H9 (cell line): ENCODE data around the gene DGKG. TPM values are rescaled to one million over a fixed set of nuclear protein-coding genes. Genes with fewer than 3 reads are reported as not detected.

Source experiments
- DNase-seq: peaks from one replicate; pipeline ENCODE4 v3.0.0-alpha.2; 2017
- H2AFZ ChIP-seq: one replicate; pipeline ENCODE4 v1.6.1; 2013; ENCODE audit warnings: mild to moderate bottlenecking, low read length, control low read depth, moderate library complexity
- H2AK5ac ChIP-seq: 2 replicates; pipeline ENCODE4 v1.6.1; 2013; ENCODE audit warnings: low read length, control low read depth, mixed read lengths; ENCODE audit not compliant: insufficient read length
- H2BK120ac ChIP-seq: one replicate; pipeline ENCODE4 v1.6.1; 2013; ENCODE audit warnings: low read depth, mild to moderate bottlenecking, low read length, control low read depth, inconsistent platforms; ENCODE audit not compliant: poor library complexity, severe bottlenecking
- H2BK12ac ChIP-seq: 2 replicates; pipeline ENCODE4 v1.6.1; 2013; ENCODE audit warnings: low read length, control low read depth, mixed read lengths, low read depth; ENCODE audit not compliant: insufficient read length
- H2BK15ac ChIP-seq: 2 replicates; pipeline ENCODE4 v1.6.1; 2013; ENCODE audit warnings: low read depth, low read length, control low read depth
- H2BK20ac ChIP-seq: one replicate; pipeline ENCODE4 v1.6.1; 2013; ENCODE audit warnings: low read depth, mild to moderate bottlenecking, low read length, control low read depth, inconsistent platforms; ENCODE audit not compliant: poor library complexity, severe bottlenecking
- H2BK5ac ChIP-seq: 2 replicates; pipeline ENCODE4 v1.6.1; 2013; ENCODE audit warnings: low read length, control low read depth, mixed read lengths; ENCODE audit not compliant: insufficient read length
- H3K14ac ChIP-seq: 2 replicates; pipeline ENCODE4 v1.6.1; 2013; ENCODE audit warnings: low read length, control low read depth; ENCODE audit not compliant: insufficient read depth
- H3K18ac ChIP-seq: 2 replicates; pipeline ENCODE4 v1.6.1; 2013; ENCODE audit warnings: low read depth, mild to moderate bottlenecking, mixed read lengths, low read length, control low read depth; ENCODE audit not compliant: insufficient read length
- H3K23ac ChIP-seq: 2 replicates; pipeline ENCODE4 v1.6.1; 2013; ENCODE audit warnings: low read length, control low read depth, mixed read lengths, low read depth; ENCODE audit not compliant: insufficient read length
- H3K23me2 ChIP-seq: 2 replicates; pipeline ENCODE4 v1.6.1; 2013; ENCODE audit warnings: low read depth, mild to moderate bottlenecking, mixed read lengths, low read length, control low read depth; ENCODE audit not compliant: insufficient read length, poor library complexity, severe bottlenecking
- H3K27ac ChIP-seq: 2 replicates; pipeline ENCODE4 v1.5.1; 2013; ENCODE audit warnings: low read length, control low read depth, mixed read lengths, low read depth; ENCODE audit not compliant: insufficient read length
- H3K27me3 ChIP-seq: 2 replicates; pipeline ENCODE4 v1.6.1; 2013; ENCODE audit warnings: low read length, control low read depth, inconsistent platforms; ENCODE audit not compliant: insufficient read depth
- H3K4ac ChIP-seq: 2 replicates; pipeline ENCODE4 v1.6.1; 2013; ENCODE audit warnings: low read depth, mild to moderate bottlenecking, control low read depth, inconsistent platforms, low read length, moderate library complexity
- H3K4me1 ChIP-seq: 2 replicates; pipeline ENCODE4 v1.6.1; 2013; ENCODE audit warnings: low read length, control low read depth, inconsistent platforms; ENCODE audit not compliant: insufficient read depth
- H3K4me2 ChIP-seq: 2 replicates; pipeline ENCODE4 v1.6.1; 2013; ENCODE audit warnings: low read length, control low read depth, mixed read lengths; ENCODE audit not compliant: insufficient read length, insufficient read depth
- H3K56ac ChIP-seq: 2 replicates; pipeline ENCODE4 v1.6.1; 2013; ENCODE audit warnings: low read depth, mild to moderate bottlenecking, mixed read lengths, low read length, control low read depth; ENCODE audit not compliant: insufficient read length
- H3K79me1 ChIP-seq: 2 replicates; pipeline ENCODE4 v1.6.1; 2013; ENCODE audit warnings: low read depth, mild to moderate bottlenecking, moderate library complexity, low read length, control low read depth, inconsistent platforms; ENCODE audit not compliant: insufficient read depth, poor library complexity, severe bottlenecking
- H3K79me2 ChIP-seq: 2 replicates; pipeline ENCODE4 v1.6.1; 2013; ENCODE audit warnings: low read length, control low read depth, inconsistent platforms; ENCODE audit not compliant: insufficient read depth
- H3K9ac ChIP-seq: 2 replicates; pipeline ENCODE4 v1.6.1; 2013; ENCODE audit warnings: low read length, control low read depth, mixed read lengths; ENCODE audit not compliant: insufficient read length; ENCODE audit errors: extremely low read depth
- H3K9me3 ChIP-seq: one replicate; pipeline ENCODE4 v1.6.1; 2013; ENCODE audit warnings: low read depth, low read length, inconsistent platforms; ENCODE audit not compliant: control insufficient read depth
- H3T11ph ChIP-seq: one replicate; pipeline ENCODE4 v1.6.1; 2013; ENCODE audit warnings: mild to moderate bottlenecking, low read length, control low read depth, inconsistent platforms
- H4K20me1 ChIP-seq: one replicate; pipeline ENCODE4 v1.6.1; 2013; ENCODE audit not compliant: control insufficient read depth, insufficient read length, insufficient read depth
- H4K5ac ChIP-seq: 2 replicates; pipeline ENCODE4 v1.6.1; 2013; ENCODE audit warnings: low read depth, mild to moderate bottlenecking, mixed read lengths, low read length, control low read depth; ENCODE audit not compliant: insufficient read length
- H4K8ac ChIP-seq: replicated peaks from 2 replicates; pipeline ENCODE4 v1.6.1; 2013; ENCODE audit warnings: low read length, control low read depth, mixed read lengths, low read depth; ENCODE audit not compliant: insufficient read length
- H4K91ac ChIP-seq: 2 replicates; pipeline ENCODE4 v1.6.1; 2013; ENCODE audit warnings: low read depth, mild to moderate bottlenecking, moderate library complexity, mixed read lengths, low read length, control low read depth; ENCODE audit not compliant: insufficient read length
- H3K27ac Mint-ChIP-seq, 3 experiments: 2 replicates in 2 of 3; 3 replicates in 1 of 3; pipeline ENCODE4 v1.8.0; 2020 to 2021; ENCODE audit warnings: mixed read lengths in 3 of 3, mild to moderate bottlenecking in 1 of 3, moderate library complexity in 1 of 3
- H3K27me3 Mint-ChIP-seq: 2 replicates; pipeline ENCODE4 v1.8.0; 2021; ENCODE audit warnings: low read depth, mild to moderate bottlenecking, moderate library complexity, mixed read lengths
- H3K36me3 Mint-ChIP-seq, 3 experiments: 2 replicates in 2 of 3; 3 replicates in 1 of 3; pipeline ENCODE4 v1.8.0; 2020 to 2021; ENCODE audit warnings: low read depth in 3 of 3, mixed read lengths in 3 of 3; ENCODE audit not compliant: insufficient read depth in 1 of 3
- H3K4me1 Mint-ChIP-seq, 2 experiments: 2 replicates each; pipeline ENCODE4 v1.8.0; 2020; ENCODE audit warnings: mixed read lengths in 2 of 2
- H3K4me3 Mint-ChIP-seq, 2 experiments: 2 replicates in 1 of 2; 3 replicates in 1 of 2; pipeline ENCODE4 v1.8.0; 2020 to 2021; ENCODE audit warnings: mild to moderate bottlenecking in 2 of 2, mixed read lengths in 2 of 2, moderate library complexity in 1 of 2
- H3K9me3 Mint-ChIP-seq, 2 experiments: 2 replicates in 1 of 2; 3 replicates in 1 of 2; pipeline ENCODE4 v1.8.0; 2020; ENCODE audit warnings: mild to moderate bottlenecking in 2 of 2, mixed read lengths in 2 of 2, moderate library complexity in 1 of 2
- CTCF ChIP-seq: fragments of 200-600 bp; sonication (generic); conservative IDR thresholded peaks from 3 replicates; pipeline ENCODE4 v1.8.0; 2021; ENCODE audit warnings: antibody characterized with exemption, mild to moderate bottlenecking
- WGBS: extraction: QIAGEN DNeasy Blood & Tissue Kit; methylation state at CpG from one replicate; pipeline ENCODE4 v1.1.7; 2013; ENCODE audit warnings: missing lambda C conversion rate, low lambda C conversion rate, mixed read lengths; ENCODE audit not compliant: insufficient read length; ENCODE audit errors: extremely low coverage; 5-methylcytosine and 5-hydroxymethylcytosine counted together
- total RNA-seq: library from RNA; stranded (reverse); gene quantifications from 2 replicates; pipeline ENCODE4 v1.2.1, GENCODE V29; 2021

The DGKG gene
- total RNA-seq, 1 experiment from 2014 or later: not detected

- no peak overlapping the region for H3K27ac Mint-ChIP-seq
- no peak overlapping the region for H3K18ac ChIP-seq
- no peak overlapping the region for H3K9ac ChIP-seq
- no peak overlapping the region for H2BK5ac ChIP-seq
- no peak overlapping the region for H2AFZ ChIP-seq
- H3K79me2 ChIP-seq: no peaks in the 10 kb centered on the region
- peaks cover 3% of the 10 kb centered on the region; the same call in 1 of the 2 replicates for H3K4me1 ChIP-seq
- no peaks in the 10 kb centered on the region for H4K20me1 ChIP-seq
- H3K36me3 Mint-ChIP-seq: no peaks in the 10 kb centered on the region; a peak in 2 of 7 replicates
- no peak for DNase-seq
- H3K4ac ChIP-seq: no peak overlapping the region
- no peaks in the 10 kb centered on the region for H3K9me3 Mint-ChIP-seq
- no peak overlapping the region for H2BK20ac ChIP-seq
- H3K23me2 ChIP-seq: no peaks in the 10 kb centered on the region
- H3T11ph ChIP-seq: no peak overlapping the region
- H3K4me2 ChIP-seq: no peak overlapping the region
- no peak overlapping the region for H3K14ac ChIP-seq
- no peak overlapping the region for H2BK12ac ChIP-seq
- no peak overlapping the region for H4K8ac ChIP-seq
- peaks cover 4% of the 10 kb centered on the region for H3K27me3 ChIP-seq
- TF ChIP-seq CTCF: no peak
- H3K4me1 Mint-ChIP-seq: peaks cover 28 to 43% of the 10 kb centered on the region in 2 experiments
- no peak overlapping the region for H2AK5ac ChIP-seq
- H2BK120ac ChIP-seq: no peak overlapping the region
- H3K56ac ChIP-seq: no peak overlapping the region
- H3K27ac ChIP-seq: no peak overlapping the region
- H3K23ac ChIP-seq: no peak overlapping the region
- peaks cover 73% of the 10 kb centered on the region for H3K27me3 Mint-ChIP-seq
- H3K9me3 ChIP-seq: no peaks in the 10 kb centered on the region
- no peak overlapping the region for H4K91ac ChIP-seq
- no peaks in the 10 kb centered on the region for H3K79me1 ChIP-seq
- H3K4me3 Mint-ChIP-seq: no peak overlapping the region
- WGBS: no CpG with 5 or more reads among the region's 7 CpGs
- no peak overlapping the region for H4K5ac ChIP-seq
- H2BK15ac ChIP-seq: no peak overlapping the region
Measured at GRCh38 chr3:186127463-186127862, 234.6 kb downstream of the DGKG start.
